ENCODE data around the gene MYH3. TPM values are rescaled to one million over a fixed set of nuclear protein-coding genes. Genes with fewer than 3 reads are reported as not detected.

The MYH3 gene
- total RNA-seq, 1 donor from 2014 or later: under 0.01 TPM

GRCh38 chr17:10614536-10615155 lies 42.5 kb downstream of the MYH3 start:
- peak; percentile 43 to 60 for DNase-seq (ENCODE audit: low read depth in 2 of 2)

GRCh38 chr17:10613775-10614513 lies 43.2 kb downstream of the MYH3 start:
- DNase-seq (ENCODE audit: low read depth in 2 of 2): no peak

GRCh38 chr17:10612957-10613744 lies 44.0 kb downstream of the MYH3 start:
- DNase-seq (ENCODE audit: low read depth in 2 of 2): no peak

GRCh38 chr17:10610884-10611283 lies 46.2 kb downstream of the MYH3 start:
- DNase-seq (ENCODE audit: low read depth in 2 of 2): no peak

GRCh38 chr17:10608244-10608643 lies 48.9 kb downstream of the MYH3 start:
- no peak for DNase-seq (ENCODE audit: low read depth in 2 of 2)

- no peak for DNase-seq (ENCODE audit: low read depth in 2 of 2)
Measured at GRCh38 chr17:10606110-10606509, 51.0 kb downstream of the MYH3 start.

- no peak for DNase-seq (ENCODE audit: low read depth in 2 of 2)
Measured at GRCh38 chr17:10605221-10605783, 51.8 kb downstream of the MYH3 start.

GRCh38 chr17:10604521-10604920 lies 52.6 kb downstream of the MYH3 start:
- no peak for DNase-seq (ENCODE audit: low read depth in 2 of 2)

- DNase-seq (ENCODE audit: low read depth in 2 of 2): no peak
Measured at GRCh38 chr17:10603931-10604330, 53.2 kb downstream of the MYH3 start.

- DNase-seq (ENCODE audit: low read depth in 2 of 2): peak; percentile 35 to 45
Measured at GRCh38 chr17:10600571-10600970, 56.5 kb downstream of the MYH3 start.

GRCh38 chr17:10598621-10599020 lies 58.5 kb downstream of the MYH3 start:
- DNase-seq (ENCODE audit: low read depth in 2 of 2): no peak

- no peak for DNase-seq (ENCODE audit: low read depth in 2 of 2)
Measured at GRCh38 chr17:10589553-10590145, 67.5 kb downstream of the MYH3 start.

- DNase-seq (ENCODE audit: low read depth in 2 of 2): no peak
Measured at GRCh38 chr17:10585529-10585928, 71.6 kb downstream of the MYH3 start.

GRCh38 chr17:10583834-10584233 lies 73.3 kb downstream of the MYH3 start:
- no peak for DNase-seq (ENCODE audit: low read depth in 2 of 2)

GRCh38 chr17:10579270-10579669 lies 77.8 kb downstream of the MYH3 start:
- DNase-seq (ENCODE audit: low read depth in 2 of 2): no peak

Other genes with a start within 250 kb of the MYH3 start
- gene MYH8, start 235.4 kb downstream of the MYH3 start, total RNA-seq: not detected in 2 replicates
- not detected in 2 replicates for gene MYH4, start 187.8 kb downstream of the MYH3 start, total RNA-seq
- gene MYH1, start 138.8 kb downstream of the MYH3 start, total RNA-seq: not detected in 2 replicates
- not detected in 2 replicates for gene MYH2, start 107.7 kb downstream of the MYH3 start, total RNA-seq
- 29.8 and 46.0 TPM in 2 replicates for gene SCO1, start 40.2 kb upstream of the MYH3 start, total RNA-seq
- gene ADPRM, start 40.3 kb upstream of the MYH3 start, total RNA-seq: 8.2 and 9.5 TPM in 2 replicates
- 1.9 and 2.3 TPM in 2 replicates for gene TMEM220, start 72.7 kb upstream of the MYH3 start, total RNA-seq
- not detected in 2 replicates for gene TMEM238L, start 146.8 kb upstream of the MYH3 start, total RNA-seq
- not detected in 2 replicates for gene PIRT, start 180.8 kb upstream of the MYH3 start, total RNA-seq